ENCODE results near the gene ZNF287. TPM values are rescaled to one million over a fixed set of nuclear protein-coding genes. Genes with fewer than 3 reads are reported as not detected.

Gene ZNF287
- total and polyA plus RNA-seq, 8 donors, result 1.8 to 11.7 (median 4.1) TPM

DNA sequence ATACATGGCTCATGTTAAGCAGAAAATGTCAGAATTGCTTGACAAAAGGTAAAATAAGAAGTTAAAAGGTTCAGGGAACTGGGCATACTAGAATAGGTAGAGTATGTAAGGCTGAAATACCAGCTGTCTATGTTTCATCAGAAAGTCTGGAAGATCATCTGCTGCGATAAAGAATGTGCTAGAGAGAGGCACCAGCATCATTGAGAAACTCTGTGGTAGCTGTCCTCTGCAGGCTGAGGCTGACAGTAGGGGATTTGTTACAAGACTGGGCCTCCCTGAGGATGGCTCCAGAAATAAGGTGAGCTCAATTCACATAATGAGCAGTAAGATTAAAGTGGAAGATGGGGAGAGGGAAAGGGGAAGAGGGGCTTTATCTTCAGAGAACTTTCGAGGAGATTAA lies 4.5 kb upstream of the ZNF287 start:
- H3K27me3 ChIP-seq, result peaks cover 0 to 5% (median 0%) of the 10 kb centered on the region in 3 donors
- H3K27ac ChIP-seq, result no peak overlapping the region
- H3K9me3 ChIP-seq, result no peaks in the 10 kb centered on the region
- WGBS, 5 donors, result 56 to 77% (median 71%) methylated on average over 2 of the region's 2 CpGs
- peaks cover 2 to 10% (median 9%) of the 10 kb centered on the region in 4 donors for H3K4me1 ChIP-seq
- intact Hi-C loops (cut with DNase I; ENCODE audit: low total_unique reads), result no loop called here
- no peaks in the 10 kb centered on the region for H3K36me3 ChIP-seq
- H3K4me3 ChIP-seq, result no peak overlapping the region
- TF ChIP-seq, protein P1, sequence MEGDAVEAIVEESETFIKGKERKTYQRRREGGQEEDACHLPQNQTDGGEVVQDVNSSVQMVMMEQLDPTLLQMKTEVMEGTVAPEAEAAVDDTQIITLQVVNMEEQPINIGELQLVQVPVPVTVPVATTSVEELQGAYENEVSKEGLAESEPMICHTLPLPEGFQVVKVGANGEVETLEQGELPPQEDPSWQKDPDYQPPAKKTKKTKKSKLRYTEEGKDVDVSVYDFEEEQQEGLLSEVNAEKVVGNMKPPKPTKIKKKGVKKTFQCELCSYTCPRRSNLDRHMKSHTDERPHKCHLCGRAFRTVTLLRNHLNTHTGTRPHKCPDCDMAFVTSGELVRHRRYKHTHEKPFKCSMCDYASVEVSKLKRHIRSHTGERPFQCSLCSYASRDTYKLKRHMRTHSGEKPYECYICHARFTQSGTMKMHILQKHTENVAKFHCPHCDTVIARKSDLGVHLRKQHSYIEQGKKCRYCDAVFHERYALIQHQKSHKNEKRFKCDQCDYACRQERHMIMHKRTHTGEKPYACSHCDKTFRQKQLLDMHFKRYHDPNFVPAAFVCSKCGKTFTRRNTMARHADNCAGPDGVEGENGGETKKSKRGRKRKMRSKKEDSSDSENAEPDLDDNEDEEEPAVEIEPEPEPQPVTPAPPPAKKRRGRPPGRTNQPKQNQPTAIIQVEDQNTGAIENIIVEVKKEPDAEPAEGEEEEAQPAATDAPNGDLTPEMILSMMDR (IDR thresholded peaks at IDR 0.05), result no peak
- no peak for TF ChIP-seq POLR2AphosphoS5 (IDR thresholded peaks at IDR 0.05)
- no peak for TF ChIP-seq POLR2A (IDR thresholded peaks at IDR 0.05)
- no peak for TF ChIP-seq EP300 (IDR thresholded peaks at IDR 0.05)
- no peak for DNase-seq

DNA sequence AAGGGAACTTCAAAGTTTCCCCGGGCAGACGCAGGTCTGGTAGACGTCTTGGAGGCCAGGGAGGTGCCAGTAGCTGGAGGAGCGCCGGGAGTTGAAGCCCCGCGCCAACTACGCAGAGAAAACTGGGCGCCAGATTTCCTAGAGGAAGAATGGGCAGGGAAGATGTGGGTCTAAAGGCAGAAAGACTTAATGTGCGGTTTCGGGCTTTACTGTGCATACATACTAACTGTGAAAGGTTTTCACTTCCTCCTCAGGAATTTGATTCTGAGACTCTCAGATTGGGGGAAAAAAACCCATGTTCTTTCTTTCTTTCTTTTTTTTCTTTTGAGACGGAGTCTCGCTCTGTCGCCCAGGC lies 331 bp upstream of the ZNF287 start:
- no peak for DNase-seq
- H3K9me3 ChIP-seq, result no peaks in the 10 kb centered on the region
- intact Hi-C loops (cut with DNase I; ENCODE audit: low total_unique reads), result no loop called here
- H3K27ac ChIP-seq, result peak overlapping the region in 2 of 5 donors; percentile 78 to 83
- TF ChIP-seq, protein P1 (IDR thresholded peaks at IDR 0.05), result no peak
- TF ChIP-seq POLR2AphosphoS5 (IDR thresholded peaks at IDR 0.05) (no peak), EP300 (IDR thresholded peaks at IDR 0.05) (no peak), POLR2A (IDR thresholded peaks at IDR 0.05) (no peak)
- H3K27me3 ChIP-seq, result no peaks in the 10 kb centered on the region
- peaks cover 0 to 28% (median 12%) of the 10 kb centered on the region in 4 donors for H3K36me3 ChIP-seq
- peak overlapping the region; percentile 82 to 87 (median 82) for H3K4me3 ChIP-seq
- H3K4me1 ChIP-seq, result peaks cover 9 to 20% (median 16%) of the 10 kb centered on the region in 4 donors
- WGBS, 5 donors, result 20 to 24% (median 22%) methylated on average over 14 of the region's 14 CpGs

DNA sequence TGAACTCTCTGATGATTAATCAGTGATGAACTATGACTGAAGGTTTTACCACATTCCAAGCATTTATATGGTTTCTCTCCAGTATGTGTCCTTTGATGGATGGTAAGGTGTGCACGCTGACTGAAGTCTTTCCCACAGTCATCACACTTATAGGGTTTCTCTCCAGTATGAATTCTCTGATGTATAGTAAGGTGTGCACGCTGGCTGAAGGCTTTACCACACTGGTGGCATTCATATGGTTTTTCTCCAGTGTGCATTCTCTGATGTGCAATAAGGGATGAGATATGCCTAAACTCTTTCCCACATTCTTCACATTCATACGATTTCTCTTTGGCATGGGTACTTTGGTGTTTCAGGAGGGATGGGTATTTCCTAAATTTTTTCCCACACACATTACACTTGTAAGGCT lies 16.4 kb downstream of the ZNF287 start:
- intact Hi-C loops (cut with DNase I; ENCODE audit: low total_unique reads), result no loop called here
- H3K27me3 ChIP-seq, result no peaks in the 10 kb centered on the region
- TF ChIP-seq, protein P1 (IDR thresholded peaks at IDR 0.05), result no peak
- no peak for TF ChIP-seq POLR2AphosphoS5 (IDR thresholded peaks at IDR 0.05)
- no peak for TF ChIP-seq POLR2A (IDR thresholded peaks at IDR 0.05)
- TF ChIP-seq EP300 (IDR thresholded peaks at IDR 0.05), result no peak
- H3K36me3 ChIP-seq, result peaks cover 32 to 60% (median 56%) of the 10 kb centered on the region in 4 donors
- H3K27ac ChIP-seq, result no peak overlapping the region
- no peak for DNase-seq
- H3K9me3 ChIP-seq, result peaks cover 36 to 100% (median 96%) of the 10 kb centered on the region in 4 donors
- no peaks in the 10 kb centered on the region for H3K4me1 ChIP-seq
- no peak overlapping the region for H3K4me3 ChIP-seq
- WGBS, 5 donors, result 94 to 97% (median 95%) methylated on average over 3 of the region's 3 CpGs

DNA sequence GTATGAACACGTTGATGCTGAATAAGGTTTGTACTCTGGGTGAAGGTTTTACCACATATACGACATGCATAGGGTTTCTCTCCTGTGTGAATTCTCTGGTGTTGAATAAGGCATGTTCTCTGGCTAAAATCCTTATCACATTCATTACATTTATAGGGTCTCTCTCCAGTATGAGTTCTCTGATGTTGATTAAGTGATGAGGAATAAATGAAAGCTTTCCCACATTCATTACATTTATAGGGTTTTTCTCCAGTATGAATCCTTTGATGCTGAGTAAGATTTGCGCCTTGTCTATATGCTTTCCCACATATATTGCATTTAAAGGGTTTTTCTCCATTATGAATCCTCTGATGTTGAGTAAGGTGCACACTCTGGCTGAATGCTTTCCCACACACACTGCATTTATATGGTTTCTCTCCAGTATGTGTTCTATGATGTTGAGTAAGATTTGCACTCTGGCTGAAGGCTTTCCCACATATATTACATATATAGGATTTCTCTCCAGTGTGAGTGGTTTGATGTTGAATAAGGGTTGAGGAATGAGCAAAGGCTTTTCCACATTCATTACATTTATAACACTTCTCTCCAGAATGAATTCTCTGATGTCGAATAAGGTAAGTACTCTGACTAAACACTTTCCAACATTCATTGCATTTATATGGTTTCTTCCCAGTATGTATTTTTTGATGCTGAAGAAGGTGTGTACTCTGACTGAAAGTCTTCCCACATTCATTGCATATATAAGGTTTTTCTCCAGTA lies 16.9 kb downstream of the ZNF287 start:
- Histone ChIP-seq H3K27ac (no peak overlapping the region), H3K36me3 (peaks cover 31 to 54% (median 50%) of the 10 kb centered on the region in 4 donors), H3K9me3 (peaks cover 39 to 100% (median 97%) of the 10 kb centered on the region in 4 donors), H3K27me3 (no peaks in the 10 kb centered on the region), H3K4me3 (no peak overlapping the region), H3K4me1 (no peaks in the 10 kb centered on the region)
- no peak for DNase-seq
- intact Hi-C loops (cut with DNase I; ENCODE audit: low total_unique reads), result no loop called here
- TF ChIP-seq, protein P1 (IDR thresholded peaks at IDR 0.05), result no peak
- TF ChIP-seq EP300 (IDR thresholded peaks at IDR 0.05), result no peak
- TF ChIP-seq POLR2A (IDR thresholded peaks at IDR 0.05), result no peak
- TF ChIP-seq POLR2AphosphoS5 (IDR thresholded peaks at IDR 0.05), result no peak
- 92 to 98% (median 96%) methylated on average over 4 of the region's 4 CpGs for WGBS, 5 donors
